Measurements from ENCODE around the gene AREL1.

- TF ChIP-seq, protein P1, sequence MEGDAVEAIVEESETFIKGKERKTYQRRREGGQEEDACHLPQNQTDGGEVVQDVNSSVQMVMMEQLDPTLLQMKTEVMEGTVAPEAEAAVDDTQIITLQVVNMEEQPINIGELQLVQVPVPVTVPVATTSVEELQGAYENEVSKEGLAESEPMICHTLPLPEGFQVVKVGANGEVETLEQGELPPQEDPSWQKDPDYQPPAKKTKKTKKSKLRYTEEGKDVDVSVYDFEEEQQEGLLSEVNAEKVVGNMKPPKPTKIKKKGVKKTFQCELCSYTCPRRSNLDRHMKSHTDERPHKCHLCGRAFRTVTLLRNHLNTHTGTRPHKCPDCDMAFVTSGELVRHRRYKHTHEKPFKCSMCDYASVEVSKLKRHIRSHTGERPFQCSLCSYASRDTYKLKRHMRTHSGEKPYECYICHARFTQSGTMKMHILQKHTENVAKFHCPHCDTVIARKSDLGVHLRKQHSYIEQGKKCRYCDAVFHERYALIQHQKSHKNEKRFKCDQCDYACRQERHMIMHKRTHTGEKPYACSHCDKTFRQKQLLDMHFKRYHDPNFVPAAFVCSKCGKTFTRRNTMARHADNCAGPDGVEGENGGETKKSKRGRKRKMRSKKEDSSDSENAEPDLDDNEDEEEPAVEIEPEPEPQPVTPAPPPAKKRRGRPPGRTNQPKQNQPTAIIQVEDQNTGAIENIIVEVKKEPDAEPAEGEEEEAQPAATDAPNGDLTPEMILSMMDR (IDR thresholded peaks at IDR 0.05; ENCODE audit: control extremely low read depth in 1 of 3, insufficient read depth in 1 of 3, low read depth in 1 of 3, low read length in 3 of 3), result no peak
- no peak for TF ChIP-seq POLR2A (IDR thresholded peaks at IDR 0.05; ENCODE audit: control extremely low read depth in 1 of 2, low read depth in 2 of 2, low read length in 2 of 2)
- TF ChIP-seq, protein P2, sequence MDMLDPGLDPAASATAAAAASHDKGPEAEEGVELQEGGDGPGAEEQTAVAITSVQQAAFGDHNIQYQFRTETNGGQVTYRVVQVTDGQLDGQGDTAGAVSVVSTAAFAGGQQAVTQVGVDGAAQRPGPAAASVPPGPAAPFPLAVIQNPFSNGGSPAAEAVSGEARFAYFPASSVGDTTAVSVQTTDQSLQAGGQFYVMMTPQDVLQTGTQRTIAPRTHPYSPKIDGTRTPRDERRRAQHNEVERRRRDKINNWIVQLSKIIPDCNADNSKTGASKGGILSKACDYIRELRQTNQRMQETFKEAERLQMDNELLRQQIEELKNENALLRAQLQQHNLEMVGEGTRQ (IDR thresholded peaks at IDR 0.05; ENCODE audit: low read length), result no peak
Observed at GRCh38 chr14:74673768-74674167, 39.1 kb downstream of the AREL1 start.
